Measurements from ENCODE around the gene SDF4.

DNA sequence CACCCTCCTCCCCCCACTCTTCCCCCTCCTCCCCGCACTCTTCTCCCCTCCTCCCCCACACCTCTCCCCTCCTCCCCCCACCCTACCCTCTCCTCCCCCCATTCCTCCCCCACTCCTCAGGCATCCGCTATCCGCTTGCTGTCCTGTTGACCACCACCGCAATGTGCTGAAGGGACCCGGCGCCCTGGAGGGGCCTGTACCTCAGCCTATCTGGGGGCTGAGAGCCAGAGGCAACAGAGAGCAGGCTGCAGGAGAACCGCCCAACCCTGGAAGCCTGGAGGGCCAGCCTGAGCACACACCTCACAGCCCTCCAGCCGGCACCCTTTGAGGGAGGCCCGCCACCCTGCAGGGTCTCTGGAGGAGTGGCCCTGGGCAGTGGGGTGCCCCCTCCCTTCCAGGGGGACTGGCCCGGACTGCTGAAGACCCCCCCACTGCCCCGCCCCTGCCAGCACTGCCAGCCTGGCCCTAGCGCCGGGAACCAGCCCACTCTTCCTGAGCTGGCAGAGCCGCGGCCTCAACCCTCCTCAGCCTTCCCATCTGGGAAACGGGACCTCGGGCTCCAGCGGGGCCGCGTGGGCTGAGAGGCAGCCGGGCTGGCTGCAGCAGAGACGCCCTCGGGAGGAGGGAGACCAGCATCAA lies 13.5 kb upstream of the SDF4 start:
- no peak for TF ChIP-seq POLR2A (IDR thresholded peaks at IDR 0.05)
- TF ChIP-seq, protein P1, sequence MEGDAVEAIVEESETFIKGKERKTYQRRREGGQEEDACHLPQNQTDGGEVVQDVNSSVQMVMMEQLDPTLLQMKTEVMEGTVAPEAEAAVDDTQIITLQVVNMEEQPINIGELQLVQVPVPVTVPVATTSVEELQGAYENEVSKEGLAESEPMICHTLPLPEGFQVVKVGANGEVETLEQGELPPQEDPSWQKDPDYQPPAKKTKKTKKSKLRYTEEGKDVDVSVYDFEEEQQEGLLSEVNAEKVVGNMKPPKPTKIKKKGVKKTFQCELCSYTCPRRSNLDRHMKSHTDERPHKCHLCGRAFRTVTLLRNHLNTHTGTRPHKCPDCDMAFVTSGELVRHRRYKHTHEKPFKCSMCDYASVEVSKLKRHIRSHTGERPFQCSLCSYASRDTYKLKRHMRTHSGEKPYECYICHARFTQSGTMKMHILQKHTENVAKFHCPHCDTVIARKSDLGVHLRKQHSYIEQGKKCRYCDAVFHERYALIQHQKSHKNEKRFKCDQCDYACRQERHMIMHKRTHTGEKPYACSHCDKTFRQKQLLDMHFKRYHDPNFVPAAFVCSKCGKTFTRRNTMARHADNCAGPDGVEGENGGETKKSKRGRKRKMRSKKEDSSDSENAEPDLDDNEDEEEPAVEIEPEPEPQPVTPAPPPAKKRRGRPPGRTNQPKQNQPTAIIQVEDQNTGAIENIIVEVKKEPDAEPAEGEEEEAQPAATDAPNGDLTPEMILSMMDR (IDR thresholded peaks at IDR 0.05): no peak
